ENCODE measurements around the gene RASSF9.

RASSF9 gene

DNA sequence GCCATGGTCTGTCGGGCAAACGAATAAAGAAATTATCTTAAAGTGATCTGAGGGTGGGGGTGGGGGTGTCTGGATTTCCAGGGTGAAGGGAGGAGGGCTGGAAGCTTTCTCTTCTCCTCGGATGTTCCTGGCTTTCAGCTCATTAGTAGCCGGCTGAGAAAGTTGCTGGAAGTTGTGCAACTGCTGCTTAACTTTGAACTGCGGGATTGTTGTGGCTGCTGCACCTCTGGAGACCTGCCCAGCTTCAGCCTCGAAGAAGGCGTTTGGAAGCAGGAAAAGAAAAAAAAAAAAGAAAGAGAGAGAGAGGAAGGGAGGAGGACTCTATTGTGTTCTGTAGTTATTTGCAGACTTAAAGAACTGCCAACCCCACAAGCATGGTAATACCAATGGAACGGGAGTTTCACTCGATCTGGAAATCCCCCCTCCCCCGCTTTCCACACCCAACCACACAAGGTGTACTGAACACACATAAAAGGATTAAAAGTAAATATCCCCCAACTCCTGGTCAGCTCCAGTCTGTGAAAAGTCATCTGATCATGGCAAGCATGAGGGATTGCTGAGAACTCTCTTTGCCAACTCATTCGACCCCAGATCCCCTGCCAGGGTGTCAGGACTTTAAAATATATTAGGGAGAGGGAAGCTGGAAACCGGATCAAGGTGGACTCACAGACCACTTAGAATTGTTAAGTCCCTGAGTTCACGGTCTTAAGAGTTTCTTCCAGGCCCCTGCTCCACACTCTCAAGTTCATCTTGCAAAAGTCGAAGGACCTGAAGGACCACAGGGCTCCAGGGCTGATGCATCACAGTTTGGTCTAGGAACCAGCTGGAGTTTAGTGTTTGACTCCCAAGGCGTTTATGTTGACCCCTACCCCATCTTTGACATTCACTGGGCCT lies at the start of gene RASSF9:
TSS of gene RASSF9 (minus strand) at position 213 of the 894 bp plus-strand sequence. CDS start at position 5, 208 bp downstream.
- DNase-seq = no peak

DNA sequence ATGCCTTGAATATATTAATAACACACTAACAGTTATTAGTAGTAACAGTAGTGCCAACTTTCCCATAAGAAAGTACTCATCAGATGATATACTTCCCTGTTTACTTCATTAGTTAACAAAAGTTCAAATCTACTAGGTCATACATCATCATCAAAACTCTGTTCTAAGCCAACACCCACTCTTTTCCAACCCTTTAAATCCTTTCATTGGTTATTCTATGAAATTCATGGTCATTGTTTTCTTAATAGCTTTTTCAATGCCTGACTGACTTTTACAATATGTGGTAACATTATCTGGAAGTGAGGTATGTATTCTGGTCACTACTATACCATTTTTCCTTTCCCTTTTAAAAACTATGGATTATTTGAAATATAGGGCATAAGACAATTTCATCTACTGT lies 47.6 kb upstream of the RASSF9 start:
- no peak for DNase-seq

DNA sequence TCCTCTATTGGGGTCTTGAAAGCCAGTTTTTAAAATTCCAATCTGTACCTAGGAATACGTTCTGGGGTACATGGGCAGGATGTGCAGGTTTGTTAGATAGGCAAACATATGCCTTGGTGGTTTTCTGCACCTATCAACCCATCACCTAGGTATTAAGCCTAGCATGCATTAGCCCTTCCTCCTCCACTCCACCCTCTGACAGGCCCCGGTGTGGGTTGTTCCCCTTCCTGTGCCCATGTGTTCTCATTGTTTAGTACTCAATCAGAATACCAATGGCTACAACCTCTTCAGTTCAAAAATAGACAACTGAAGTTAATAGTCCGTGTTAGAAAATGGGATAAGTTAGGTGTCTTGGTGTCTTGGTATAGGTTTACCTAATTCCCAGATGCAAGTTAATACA lies 41.2 kb upstream of the RASSF9 start:
- DNase-seq = no peak

DNA sequence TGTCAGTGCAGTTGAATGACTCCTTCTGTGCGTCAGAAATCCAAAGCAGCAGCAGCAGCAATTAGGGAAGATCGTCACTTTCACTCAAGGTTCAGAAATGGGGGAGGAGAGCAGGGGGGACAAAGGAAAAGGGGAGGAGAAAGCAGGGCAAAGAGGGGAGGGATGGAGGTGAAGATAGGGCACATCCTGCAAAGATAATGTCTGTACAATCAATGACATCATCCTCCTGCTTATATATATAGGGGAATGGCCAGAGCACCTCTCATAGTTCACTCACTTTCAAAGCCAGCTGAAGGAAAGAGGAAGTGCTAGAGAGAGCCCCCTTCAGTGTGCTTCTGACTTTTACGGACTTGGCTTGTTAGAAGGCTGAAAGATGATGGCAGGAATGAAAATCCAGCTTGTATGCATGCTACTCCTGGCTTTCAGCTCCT lies 37.8 kb upstream of the RASSF9 start, which contains the start of gene NTS:
TSS of gene NTS (plus strand) at position 265 of the 431 bp plus-strand sequence. CDS start at position 374, 109 bp downstream.
- DNase-seq = no peak

DNA sequence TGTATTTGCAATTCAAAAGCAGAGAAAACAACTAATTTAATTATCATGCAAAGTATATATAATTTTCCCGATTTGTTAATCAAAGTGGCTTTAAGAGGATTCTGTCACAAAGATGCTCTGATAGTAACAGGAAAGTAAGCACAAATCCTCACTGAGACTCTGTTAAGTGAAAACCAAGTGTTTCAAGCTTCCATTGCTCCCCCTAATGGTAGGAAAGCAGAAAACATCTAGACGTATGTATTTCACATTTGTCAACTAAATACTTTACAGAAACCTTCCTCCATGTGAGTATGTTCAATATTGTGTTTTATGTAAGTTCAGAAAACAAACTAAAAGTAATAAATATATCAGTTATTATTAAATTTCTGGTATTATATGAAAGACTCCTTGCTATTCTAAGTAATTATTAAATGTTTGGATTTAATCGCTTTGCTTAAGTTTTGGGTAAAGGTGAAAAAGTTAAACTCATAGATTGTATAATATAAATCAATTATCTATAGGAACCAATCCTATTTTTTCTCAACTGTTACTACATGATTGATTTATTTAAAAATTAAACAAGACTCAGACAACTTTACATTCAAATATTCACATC lies 36.4 kb upstream of the RASSF9 start:
- DNase-seq = peak; percentile 65

DNA sequence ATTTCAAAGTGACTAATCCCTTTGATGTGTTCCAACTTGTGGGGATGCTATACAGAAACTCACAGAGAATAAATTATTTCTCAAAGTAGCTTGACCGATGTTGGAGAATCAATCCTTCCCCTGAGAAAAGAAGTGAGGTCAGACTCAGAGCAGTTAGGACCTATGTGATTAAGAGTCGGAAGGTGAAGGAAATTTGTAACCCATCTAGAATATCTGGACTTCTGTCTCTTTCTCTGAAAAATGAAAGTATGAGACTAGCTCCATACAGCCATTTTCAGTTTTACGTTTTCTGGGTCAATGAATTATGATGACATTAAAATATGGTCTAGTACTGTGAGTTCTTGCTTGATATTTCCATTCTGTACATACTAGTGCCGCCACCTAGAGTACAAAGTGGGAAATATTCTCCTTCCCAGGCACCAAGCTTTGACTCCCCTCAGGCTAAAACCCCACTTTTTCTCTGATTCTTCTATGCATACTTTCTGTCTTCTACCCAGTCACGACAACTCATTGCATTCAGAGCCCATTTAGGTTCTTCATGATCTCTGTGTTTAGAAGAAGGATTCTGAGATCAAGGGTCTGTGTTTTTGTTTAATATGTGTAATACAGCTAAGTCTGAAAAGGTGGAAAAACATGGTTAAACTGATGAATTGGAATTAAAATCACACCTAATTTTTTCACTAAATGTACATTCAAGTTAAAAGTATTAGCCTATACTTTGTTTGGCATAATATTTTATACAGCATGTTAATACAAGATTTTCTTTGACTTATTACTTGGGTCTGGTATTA lies 31.0 kb upstream of the RASSF9 start:
- DNase-seq = peak; percentile 56

GRCh38 chr12:85865890-85866289 lies 29.7 kb upstream of the RASSF9 start:
- no peak for DNase-seq

DNA sequence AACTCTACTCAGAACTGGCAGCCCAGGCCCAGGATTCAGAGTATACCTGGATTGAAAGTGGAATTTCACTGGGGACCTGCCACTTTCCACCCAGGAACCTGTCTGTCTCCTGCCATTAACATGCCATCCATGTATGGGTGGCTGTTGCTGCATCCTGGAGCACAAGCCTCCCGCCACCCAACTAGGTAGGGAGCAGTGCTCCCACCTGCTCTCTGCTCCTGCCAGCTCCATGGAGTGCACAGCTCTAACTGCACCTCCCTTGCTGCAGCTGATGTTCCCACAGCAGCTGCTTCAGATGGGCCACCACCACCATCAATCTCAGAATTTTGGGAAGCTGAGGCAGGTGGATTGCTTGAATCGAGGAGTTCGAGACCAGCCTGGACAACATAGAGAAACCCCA lies 20.8 kb upstream of the RASSF9 start:
- no peak for DNase-seq

- DNase-seq = no peak
Observed at GRCh38 chr12:85855305-85855704, 19.1 kb upstream of the RASSF9 start.

GRCh38 chr12:85849344-85849743 lies 13.1 kb upstream of the RASSF9 start:
- no peak for DNase-seq

DNA sequence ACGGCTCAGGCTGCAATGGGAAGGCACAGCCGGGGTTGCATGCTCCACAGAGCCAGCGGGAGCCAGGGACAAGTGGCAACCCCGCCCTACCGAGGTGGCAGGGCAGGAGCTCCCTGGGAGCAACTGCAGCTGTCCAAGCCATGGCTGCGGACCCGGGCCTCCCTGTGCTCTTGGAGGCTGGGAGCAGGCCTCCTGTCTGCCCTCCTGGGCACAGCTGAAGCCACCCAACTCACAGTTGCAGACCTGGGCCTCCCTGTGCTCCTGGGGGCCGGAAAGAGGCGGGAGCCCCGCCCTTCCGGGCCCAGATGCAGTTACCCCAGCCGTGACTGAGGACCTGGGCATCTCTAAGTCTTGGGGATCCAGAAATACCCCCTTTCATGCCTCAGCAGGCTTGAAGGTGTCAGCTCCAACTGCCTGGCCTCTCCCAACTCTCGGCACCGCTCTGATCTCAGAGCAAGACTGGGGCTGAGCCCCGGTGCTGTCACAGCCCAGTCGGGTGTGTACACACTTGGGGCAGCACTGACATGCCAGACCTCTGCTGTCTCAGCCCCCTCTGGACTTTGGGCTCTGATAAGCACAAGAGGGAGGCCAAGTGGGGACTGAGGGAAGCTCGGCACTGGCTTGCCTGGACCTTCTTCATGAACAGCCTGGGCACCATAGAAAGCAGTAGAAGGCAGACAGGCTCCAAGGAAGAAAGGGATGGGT lies 7.5 kb upstream of the RASSF9 start:
- no peak for DNase-seq

- DNase-seq = no peak
Observed at GRCh38 chr12:85835426-85836196, 598 bp downstream of the RASSF9 start.

GRCh38 chr12:85834378-85834777 lies 1.8 kb downstream of the RASSF9 start:
- no peak for DNase-seq

GRCh38 chr12:85833579-85833978 lies 2.6 kb downstream of the RASSF9 start:
- no peak for DNase-seq

GRCh38 chr12:85831327-85831990 lies 4.8 kb downstream of the RASSF9 start:
- no peak for DNase-seq

- peak; percentile 49 for DNase-seq
Observed at GRCh38 chr12:85829391-85829790, 6.8 kb downstream of the RASSF9 start.

DNA sequence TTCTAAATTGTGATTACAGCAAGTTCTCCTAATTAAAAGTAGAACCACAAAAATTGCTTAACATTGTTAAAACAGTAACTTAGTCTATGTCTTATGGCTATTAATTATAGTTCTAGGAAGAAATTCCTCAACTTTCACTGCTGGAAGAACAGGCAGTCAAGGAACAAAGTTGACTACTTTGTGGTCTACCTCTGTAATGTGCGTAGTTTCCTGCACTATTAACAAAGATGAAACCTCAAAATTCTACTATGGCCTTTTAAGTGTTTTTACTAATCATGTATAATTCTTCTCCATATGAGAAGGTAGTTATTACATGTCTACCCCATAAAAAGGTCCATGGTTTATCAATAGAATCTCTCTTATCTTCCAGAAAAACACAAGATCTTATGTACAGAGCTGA lies 7.6 kb downstream of the RASSF9 start:
- DNase-seq = no peak

- no peak for DNase-seq
Observed at GRCh38 chr12:85825746-85826145, 10.5 kb downstream of the RASSF9 start.

- no peak for DNase-seq
Observed at GRCh38 chr12:85823436-85824180, 12.6 kb downstream of the RASSF9 start.

- no peak for DNase-seq
Observed at GRCh38 chr12:85821759-85822158, 14.4 kb downstream of the RASSF9 start.

- DNase-seq = no peak
Observed at GRCh38 chr12:85821206-85821605, 15.0 kb downstream of the RASSF9 start.

All from amniotic stem cell (primary cell).